ENCODE results near the gene DNAJC7. TPM values are rescaled to one million over a fixed set of nuclear protein-coding genes. Genes with fewer than 3 reads are reported as not detected.

DNAJC7 gene
- polyA plus RNA-seq, 1 of the 3 experiments (the other 2 are of a cell fraction): 38.8 TPM

GRCh38 chr17:42019509-42020404, 2.5 kb upstream of the DNAJC7 start, which contains the start of gene NKIRAS2 (continued):
- TF ChIP-seq REST (IDR thresholded peaks at IDR 0.05; ENCODE audit: low read depth, low read length) (no peak), GATA2 (CRISPR knock-in tag; IDR thresholded peaks at IDR 0.05) (no peak), USF2 (IDR thresholded peaks at IDR 0.05; ENCODE audit: borderline replicate concordance, low read depth, low read length) (no peak), ELF1 (IDR thresholded peaks at IDR 0.05) (peak; percentile 77), RCOR1 (IDR thresholded peaks at IDR 0.05; ENCODE audit: low read length) (no peak), CTCF (IDR thresholded peaks at IDR 0.05) (peak; percentile 82), YY1 (IDR thresholded peaks at IDR 0.05; ENCODE audit: low read depth) (peak; percentile 63; the same call in 1 of the 2 replicates), FOXJ3 (CRISPR knock-in tag; IDR thresholded peaks at IDR 0.05) (no peak), RFX5 (IDR thresholded peaks at IDR 0.05; ENCODE audit: low read length) (no peak), FOSL2 (IDR thresholded peaks at IDR 0.05; ENCODE audit: borderline replicate concordance, low read depth) (no peak), MEF2A (IDR thresholded peaks at IDR 0.05; ENCODE audit: borderline replicate concordance, low read depth) (no peak), POLR2AphosphoS5 (IDR thresholded peaks at IDR 0.05; ENCODE audit: low read depth, low read length) (peak; percentile 79), EP300 (IDR thresholded peaks at IDR 0.05; ENCODE audit: borderline replicate concordance in 1 of 2, low read depth in 1 of 2, low read length in 1 of 2) (peak in 1 of 2 experiments; percentile 19; a peak in 1 of 4 replicates), SIN3A (IDR thresholded peaks at IDR 0.05; ENCODE audit: borderline replicate concordance, low read depth, low read length) (peak; percentile 85; the same call in 1 of the 2 replicates), FOXM1 (IDR thresholded peaks at IDR 0.05; ENCODE audit: low read depth) (no peak), SMC3 (IDR thresholded peaks at IDR 0.05; ENCODE audit: low read depth, low read length) (no peak), RAD21 (IDR thresholded peaks at IDR 0.05; ENCODE audit: low read length) (no peak), NRF1 (IDR thresholded peaks at IDR 0.05; ENCODE audit: low read depth, low read length) (0 out of 2 replicates have a peak, but pooled peaks have one; percentile 35), TCF12 (IDR thresholded peaks at IDR 0.05) (peak; percentile 25; the same call in 1 of the 2 replicates), CHD2 (IDR thresholded peaks at IDR 0.05; ENCODE audit: low read length, partially characterized antibody) (peak; percentile 50), TAF1 (IDR thresholded peaks at IDR 0.05; ENCODE audit: borderline replicate concordance, low read depth, low read length) (peak; percentile 92)
- TF ChIP-seq, protein P1, sequence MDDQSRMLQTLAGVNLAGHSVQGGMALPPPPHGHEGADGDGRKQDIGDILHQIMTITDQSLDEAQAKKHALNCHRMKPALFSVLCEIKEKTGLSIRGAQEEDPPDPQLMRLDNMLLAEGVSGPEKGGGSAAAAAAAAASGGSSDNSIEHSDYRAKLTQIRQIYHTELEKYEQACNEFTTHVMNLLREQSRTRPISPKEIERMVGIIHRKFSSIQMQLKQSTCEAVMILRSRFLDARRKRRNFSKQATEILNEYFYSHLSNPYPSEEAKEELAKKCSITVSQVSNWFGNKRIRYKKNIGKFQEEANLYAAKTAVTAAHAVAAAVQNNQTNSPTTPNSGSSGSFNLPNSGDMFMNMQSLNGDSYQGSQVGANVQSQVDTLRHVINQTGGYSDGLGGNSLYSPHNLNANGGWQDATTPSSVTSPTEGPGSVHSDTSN (IDR thresholded peaks at IDR 0.05): peak; percentile 17; the same call in 1 of the 2 replicates
- TF ChIP-seq, protein P2, sequence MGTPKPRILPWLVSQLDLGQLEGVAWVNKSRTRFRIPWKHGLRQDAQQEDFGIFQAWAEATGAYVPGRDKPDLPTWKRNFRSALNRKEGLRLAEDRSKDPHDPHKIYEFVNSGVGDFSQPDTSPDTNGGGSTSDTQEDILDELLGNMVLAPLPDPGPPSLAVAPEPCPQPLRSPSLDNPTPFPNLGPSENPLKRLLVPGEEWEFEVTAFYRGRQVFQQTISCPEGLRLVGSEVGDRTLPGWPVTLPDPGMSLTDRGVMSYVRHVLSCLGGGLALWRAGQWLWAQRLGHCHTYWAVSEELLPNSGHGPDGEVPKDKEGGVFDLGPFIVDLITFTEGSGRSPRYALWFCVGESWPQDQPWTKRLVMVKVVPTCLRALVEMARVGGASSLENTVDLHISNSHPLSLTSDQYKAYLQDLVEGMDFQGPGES (IDR thresholded peaks at IDR 0.05; ENCODE audit: low read depth, low read length): no peak
- TF ChIP-seq, protein P3, sequence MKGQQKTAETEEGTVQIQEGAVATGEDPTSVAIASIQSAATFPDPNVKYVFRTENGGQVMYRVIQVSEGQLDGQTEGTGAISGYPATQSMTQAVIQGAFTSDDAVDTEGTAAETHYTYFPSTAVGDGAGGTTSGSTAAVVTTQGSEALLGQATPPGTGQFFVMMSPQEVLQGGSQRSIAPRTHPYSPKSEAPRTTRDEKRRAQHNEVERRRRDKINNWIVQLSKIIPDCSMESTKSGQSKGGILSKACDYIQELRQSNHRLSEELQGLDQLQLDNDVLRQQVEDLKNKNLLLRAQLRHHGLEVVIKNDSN (IDR thresholded peaks at IDR 0.05; ENCODE audit: borderline replicate concordance, low read depth): no peak
